SK-N-SH (cell line): ENCODE measurements around the gene CBX3. TPM values are rescaled to one million over a fixed set of nuclear protein-coding genes. Genes with fewer than 3 reads are reported as not detected.

ENCODE experiments used
- CTCF ChIA-PET: fragments of 300-600, 350-600 bp; formaldehyde crosslinking; extraction: SDS; loops from one replicate; lab custom pipeline; 2021; lab: Yijun Ruan, JAX
- POLR2A ChIA-PET: fragments of 350-600 bp; sonication (Branson Sonifier 250); formaldehyde crosslinking; extraction: SDS; loops from one replicate; lab custom pipeline; 2020; ENCODE audit warnings: antibody characterized with exemption, inconsistent platforms; lab: Yijun Ruan, JAX
- DNase-seq: peaks from one replicate; pipeline ENCODE4 v3.0.0; 2012
- H2AFZ ChIP-seq: fragments of 200-600 bp; sonication (generic); 2 replicates; pipeline ENCODE4 v1.8.1; 2016; ENCODE audit warnings: antibody characterized with exemption, mild to moderate bottlenecking, low read depth
- H3F3A ChIP-seq: fragments of 200-600 bp; sonication (generic); replicated peaks from 2 replicates; pipeline ENCODE3; 2016; ENCODE audit warnings: antibody characterized with exemption, mild to moderate bottlenecking; ENCODE audit not compliant: insufficient read depth
- H3K27ac ChIP-seq, 2 experiments: fragments of 200-500 bp in 1 of 2; fragments of 200-600 bp in 1 of 2; sonication (Bioruptor generic) in 1 of 2; sonication (generic), shearing (Covaris generic) in 1 of 2; 2 replicates each; pipeline versions ENCODE4 v1.5.1 to v1.6.1; 2014 to 2016; ENCODE audit warnings: low read depth in 2 of 2, inconsistent platforms in 1 of 2, low read length in 1 of 2, mild to moderate bottlenecking in 1 of 2, mixed read lengths in 1 of 2
- H3K27me3 ChIP-seq: fragments of 200-600 bp; sonication (generic), shearing (Covaris generic); 2 replicates; pipeline ENCODE4 v1.6.1; 2016; ENCODE audit warnings: mixed run types; ENCODE audit not compliant: insufficient read depth
- H3K36me3 ChIP-seq, 2 experiments: fragments of 200-500 bp in 1 of 2; fragments of 200-600 bp in 1 of 2; sonication (Bioruptor generic) in 1 of 2; sonication (generic) in 1 of 2; replicated peaks in 1 of 2; 2 replicates each; pipeline versions ENCODE3 to v1.5.1; 2014 to 2016; ENCODE audit warnings: low read length in 1 of 2, mild to moderate bottlenecking in 1 of 2; ENCODE audit not compliant: insufficient read depth in 2 of 2, control insufficient read depth in 1 of 2
- H3K4me1 ChIP-seq, 2 experiments: fragments of 200-500 bp in 1 of 2; fragments of 200-600 bp in 1 of 2; sonication (Bioruptor generic) in 1 of 2; sonication (generic), shearing (Covaris generic) in 1 of 2; 2 replicates each; pipeline versions ENCODE4 v1.5.1 to v1.6.1; 2014 to 2016; ENCODE audit warnings: low read depth in 1 of 2, low read length in 1 of 2, mixed run types in 1 of 2; ENCODE audit not compliant: insufficient read depth in 2 of 2, control insufficient read depth in 1 of 2
- H3K4me2 ChIP-seq: fragments of 200-600 bp; sonication (generic), shearing (Covaris generic); 2 replicates; pipeline ENCODE4 v1.6.1; 2017; ENCODE audit warnings: mixed run types
- H3K4me3 ChIP-seq, 2 experiments: fragments of 200-500 bp in 1 of 2; fragments of 200-600 bp in 1 of 2; sonication (Bioruptor generic) in 1 of 2; sonication (generic), shearing (Covaris generic) in 1 of 2; 2 replicates each; pipeline versions ENCODE4 v1.5.1 to v1.8.1; 2014 to 2016; ENCODE audit warnings: low read depth in 2 of 2, inconsistent platforms in 1 of 2, low read length in 1 of 2, mild to moderate bottlenecking in 1 of 2, mixed read lengths in 1 of 2, moderate library complexity in 1 of 2
- H3K79me2 ChIP-seq: fragments of 200-600 bp; sonication (generic); 2 replicates; pipeline ENCODE4 v1.8.1; 2017; ENCODE audit warnings: mild to moderate bottlenecking; ENCODE audit not compliant: insufficient read depth
- H3K9ac ChIP-seq: fragments of 200-600 bp; sonication (generic); 2 replicates; pipeline ENCODE4 v1.6.1; 2017; ENCODE audit warnings: mixed run types
- H3K9me2 ChIP-seq: fragments of 200-600 bp; sonication (generic); 2 replicates; pipeline ENCODE4 v1.6.1; 2017; ENCODE audit warnings: mixed run types
- H3K9me3 ChIP-seq: fragments of 200-600 bp; sonication (generic); 2 replicates; pipeline ENCODE4 v1.6.1; 2017; ENCODE audit warnings: mixed run types, mild to moderate bottlenecking, moderate library complexity
- H4K20me1 ChIP-seq: fragments of 200-600 bp; sonication (generic); 2 replicates; pipeline ENCODE4 v1.6.1; 2017; ENCODE audit warnings: mild to moderate bottlenecking, mixed run types; ENCODE audit not compliant: insufficient read depth
- CHD2 ChIP-seq: fragments of 150-350 bp; IDR thresholded peaks from 2 replicates; pipeline ENCODE4 v1.6.1; 2018; ENCODE audit warnings: low read length; ENCODE audit not compliant: partially characterized antibody
- JUND ChIP-seq: IDR thresholded peaks from 2 replicates; pipeline ENCODE4 v1.4.0; 2012
- NRF1 ChIP-seq: IDR thresholded peaks from 2 replicates; pipeline ENCODE4 v1.6.1; 2012; ENCODE audit warnings: low read depth, mild to moderate bottlenecking, low read length
- POLR2AphosphoS5 ChIP-seq: IDR thresholded peaks from 2 replicates; pipeline ENCODE4 v1.6.1; 2012; ENCODE audit warnings: low read depth, low read length
- RCOR1 ChIP-seq: fragments of 150-350 bp; IDR thresholded peaks from 2 replicates; pipeline ENCODE4 v1.6.1; 2017; ENCODE audit warnings: antibody characterized with exemption, low read length
- TAF1 ChIP-seq: IDR thresholded peaks from 2 replicates; pipeline ENCODE4 v1.6.1; 2012; ENCODE audit warnings: low read depth, mild to moderate bottlenecking, low read length, moderate library complexity, borderline replicate concordance
- TEAD4 ChIP-seq: IDR thresholded peaks from 2 replicates; pipeline ENCODE4 v1.4.0; 2012; ENCODE audit warnings: mild to moderate bottlenecking, borderline replicate concordance; ENCODE audit not compliant: insufficient read depth
- WGBS: methylation state at CpG from one replicate; pipeline ENCODE4 v1.1.6; 2017; ENCODE audit warnings: low lambda C conversion rate; 5-methylcytosine and 5-hydroxymethylcytosine counted together
- polyA plus RNA-seq, 3 experiments: library from polyadenylated mRNA; depleted of rRNA; stranded (reverse); fragments of >200 nt; gene quantifications; 2 replicates each; pipeline ENCODE4 v1.2.3, GENCODE V29; 2012
- TF ChIP-seq, protein P1 (sequence below): IDR thresholded peaks from 2 replicates; pipeline ENCODE4; 2012
- TF ChIP-seq, protein P2 (sequence below): fragments of 200-600 bp; sonication (generic); IDR thresholded peaks from 2 replicates; pipeline ENCODE4 v1.6.1; 2017; ENCODE audit warnings: antibody characterized with exemption, mild to moderate bottlenecking, moderate library complexity
- TF ChIP-seq, protein P3 (sequence below): fragments of 150-350 bp; IDR thresholded peaks from 2 replicates; pipeline ENCODE4 v1.6.1; 2016; ENCODE audit warnings: mild to moderate bottlenecking, low read depth, low read length

CBX3 gene
- polyA plus RNA-seq, 1 of the 3 experiments (the other 2 are of a cell fraction): 97.0 TPM

DNA sequence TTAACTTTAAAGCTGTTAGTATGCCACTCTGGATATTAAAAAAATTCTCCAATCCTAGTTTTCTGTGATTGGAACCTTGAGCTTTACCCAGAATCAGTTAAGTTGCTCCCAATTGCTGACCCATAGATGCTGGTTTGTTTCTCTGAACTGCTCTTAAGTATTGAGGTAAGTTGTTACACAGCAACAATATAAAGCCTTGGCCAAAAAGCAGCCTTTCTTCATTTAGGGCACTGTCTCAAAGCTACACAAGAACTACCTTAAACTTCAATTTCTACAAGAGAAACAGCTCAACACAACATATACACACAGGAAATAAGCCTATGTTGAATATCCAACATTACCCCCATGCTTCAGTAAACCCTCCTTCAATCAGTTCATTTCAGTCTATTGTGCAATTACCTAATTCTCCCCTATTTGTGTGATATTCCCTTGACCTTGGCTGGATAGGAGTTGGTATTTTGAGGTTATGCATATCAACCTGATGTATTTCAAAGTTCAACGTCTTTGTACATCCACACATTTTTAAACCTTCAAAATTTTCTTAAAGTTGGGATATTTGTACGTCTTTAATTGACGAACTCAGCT is 12.5 kb upstream of the CBX3 start:
- DNase-seq: no peak
- no peaks in the 10 kb centered on the region for H3K9me3 ChIP-seq
- H3F3A ChIP-seq: peaks cover 99% of the 10 kb centered on the region
- POLR2A ChIA-PET: interaction anchor here (0.6 to 3.7 kb wide), 3 partner anchors 9 to 33 kb away, joined by 6 to 51 read pairs (median 7); partner anchors contain the start of genes CBX3 and HNRNPA2B1
- no peak overlapping the region for H2AFZ ChIP-seq
- H3K4me2 ChIP-seq: no peak overlapping the region
- CTCF ChIA-PET: interaction anchor here (0.9 to 3.8 kb wide), 11 partner anchors 9 to 296 kb away, joined by 3 to 71 read pairs (median 7); partner anchors contain the start of gene CBX3
- H3K27ac ChIP-seq: peak overlapping the region in 1 of 2 experiments; percentile 19; a peak in 3 of 4 replicates
- TF ChIP-seq, protein P1, sequence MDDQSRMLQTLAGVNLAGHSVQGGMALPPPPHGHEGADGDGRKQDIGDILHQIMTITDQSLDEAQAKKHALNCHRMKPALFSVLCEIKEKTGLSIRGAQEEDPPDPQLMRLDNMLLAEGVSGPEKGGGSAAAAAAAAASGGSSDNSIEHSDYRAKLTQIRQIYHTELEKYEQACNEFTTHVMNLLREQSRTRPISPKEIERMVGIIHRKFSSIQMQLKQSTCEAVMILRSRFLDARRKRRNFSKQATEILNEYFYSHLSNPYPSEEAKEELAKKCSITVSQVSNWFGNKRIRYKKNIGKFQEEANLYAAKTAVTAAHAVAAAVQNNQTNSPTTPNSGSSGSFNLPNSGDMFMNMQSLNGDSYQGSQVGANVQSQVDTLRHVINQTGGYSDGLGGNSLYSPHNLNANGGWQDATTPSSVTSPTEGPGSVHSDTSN: no peak
- TF ChIP-seq POLR2AphosphoS5: peak; percentile 13; the same call in 1 of the 2 replicates
- no peak for TF ChIP-seq JUND
- peaks cover 57% of the 10 kb centered on the region for H3K79me2 ChIP-seq
- 95% methylated on average over 3 of the region's 3 CpGs for WGBS
- H3K9me2 ChIP-seq: no peaks in the 10 kb centered on the region
- H3K4me1 ChIP-seq: peaks cover 8 to 12% of the 10 kb centered on the region in 2 experiments; a peak in 3 of 4 replicates
- H3K36me3 ChIP-seq: peaks cover 84 to 93% of the 10 kb centered on the region in 2 experiments
- H3K27me3 ChIP-seq: no peaks in the 10 kb centered on the region
- no peak overlapping the region for H3K4me3 ChIP-seq
- H3K9ac ChIP-seq: no peak overlapping the region
- peaks cover 83% of the 10 kb centered on the region for H4K20me1 ChIP-seq

DNA sequence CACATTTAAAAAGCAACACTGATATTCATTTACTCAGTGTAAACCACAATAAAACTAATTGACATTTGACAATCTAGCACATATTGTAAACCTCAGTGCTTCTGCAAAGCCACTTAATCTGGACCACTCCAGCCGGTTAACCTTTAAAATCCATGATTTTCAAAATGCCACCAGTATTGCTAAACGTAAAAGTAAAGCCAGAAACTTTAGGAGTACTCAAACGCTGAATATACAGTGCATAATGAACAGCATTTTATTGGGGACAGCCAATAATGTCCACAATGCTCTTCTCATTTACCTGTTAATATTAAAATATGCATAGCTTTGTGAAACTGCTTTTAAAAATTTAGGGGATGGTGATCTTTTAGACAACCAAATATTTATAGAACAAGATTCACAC is 11.8 kb upstream of the CBX3 start:
- no peak for DNase-seq
- Histone ChIP-seq H3K9ac (no peak overlapping the region), H3F3A (peaks cover 99% of the 10 kb centered on the region), H3K4me1 (peaks cover 8 to 14% of the 10 kb centered on the region in 2 experiments; a peak in 3 of 4 replicates), H4K20me1 (peaks cover 83% of the 10 kb centered on the region), H2AFZ (no peak overlapping the region), H3K27me3 (no peaks in the 10 kb centered on the region), H3K36me3 (peaks cover 83 to 94% of the 10 kb centered on the region in 2 experiments), H3K9me3 (no peaks in the 10 kb centered on the region), H3K27ac (peak overlapping the region in 1 of 2 experiments; percentile 19; a peak in 1 of 4 replicates), H3K4me2 (no peak overlapping the region), H3K79me2 (peaks cover 64% of the 10 kb centered on the region), H3K4me3 (no peak overlapping the region), H3K9me2 (no peaks in the 10 kb centered on the region)
- TF ChIP-seq NRF1 (no peak), TEAD4 (no peak), RCOR1 (no peak), CHD2 (no peak), TAF1 (no peak), JUND (no peak), POLR2AphosphoS5 (no peak; the same call in 1 of the 2 replicates)
- TF ChIP-seq, protein P2, sequence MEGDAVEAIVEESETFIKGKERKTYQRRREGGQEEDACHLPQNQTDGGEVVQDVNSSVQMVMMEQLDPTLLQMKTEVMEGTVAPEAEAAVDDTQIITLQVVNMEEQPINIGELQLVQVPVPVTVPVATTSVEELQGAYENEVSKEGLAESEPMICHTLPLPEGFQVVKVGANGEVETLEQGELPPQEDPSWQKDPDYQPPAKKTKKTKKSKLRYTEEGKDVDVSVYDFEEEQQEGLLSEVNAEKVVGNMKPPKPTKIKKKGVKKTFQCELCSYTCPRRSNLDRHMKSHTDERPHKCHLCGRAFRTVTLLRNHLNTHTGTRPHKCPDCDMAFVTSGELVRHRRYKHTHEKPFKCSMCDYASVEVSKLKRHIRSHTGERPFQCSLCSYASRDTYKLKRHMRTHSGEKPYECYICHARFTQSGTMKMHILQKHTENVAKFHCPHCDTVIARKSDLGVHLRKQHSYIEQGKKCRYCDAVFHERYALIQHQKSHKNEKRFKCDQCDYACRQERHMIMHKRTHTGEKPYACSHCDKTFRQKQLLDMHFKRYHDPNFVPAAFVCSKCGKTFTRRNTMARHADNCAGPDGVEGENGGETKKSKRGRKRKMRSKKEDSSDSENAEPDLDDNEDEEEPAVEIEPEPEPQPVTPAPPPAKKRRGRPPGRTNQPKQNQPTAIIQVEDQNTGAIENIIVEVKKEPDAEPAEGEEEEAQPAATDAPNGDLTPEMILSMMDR: no peak
- TF ChIP-seq, protein P3, sequence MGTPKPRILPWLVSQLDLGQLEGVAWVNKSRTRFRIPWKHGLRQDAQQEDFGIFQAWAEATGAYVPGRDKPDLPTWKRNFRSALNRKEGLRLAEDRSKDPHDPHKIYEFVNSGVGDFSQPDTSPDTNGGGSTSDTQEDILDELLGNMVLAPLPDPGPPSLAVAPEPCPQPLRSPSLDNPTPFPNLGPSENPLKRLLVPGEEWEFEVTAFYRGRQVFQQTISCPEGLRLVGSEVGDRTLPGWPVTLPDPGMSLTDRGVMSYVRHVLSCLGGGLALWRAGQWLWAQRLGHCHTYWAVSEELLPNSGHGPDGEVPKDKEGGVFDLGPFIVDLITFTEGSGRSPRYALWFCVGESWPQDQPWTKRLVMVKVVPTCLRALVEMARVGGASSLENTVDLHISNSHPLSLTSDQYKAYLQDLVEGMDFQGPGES: no peak
- CTCF ChIA-PET: interaction anchor here (1.8 to 3.8 kb wide), 7 partner anchors 8 to 296 kb away, joined by 6 to 71 read pairs (median 9); partner anchors contain the start of gene CBX3
- POLR2A ChIA-PET: interaction anchor here (3.7 kb wide), 1 partner anchor 9 kb away, joined by 51 read pairs; the partner anchor contains the start of genes CBX3 and HNRNPA2B1
- WGBS: 93% methylated on average over 3 of the region's 3 CpGs
